ENCODE measurements around the gene CERT1.

DNA sequence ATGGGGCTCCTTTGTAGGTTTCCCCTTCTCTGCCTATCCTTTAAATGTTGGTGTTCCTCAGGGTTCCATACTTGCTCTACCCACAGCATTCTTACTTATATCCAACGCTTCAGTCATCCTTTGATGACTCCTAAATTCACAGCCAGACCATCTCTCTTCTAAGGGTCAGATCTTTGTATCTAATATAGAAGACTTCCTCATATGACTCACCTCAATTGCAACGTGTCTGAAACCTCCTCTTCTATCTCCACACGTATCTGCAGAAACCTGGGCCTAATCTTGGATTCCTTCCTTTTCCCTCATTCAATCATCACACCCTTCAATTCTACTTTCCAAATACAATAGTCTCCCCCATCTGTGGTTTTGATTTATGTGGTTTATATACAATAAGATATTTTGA, 106.1 kb downstream of the CERT1 start:
- TF ChIP-seq, protein P1, sequence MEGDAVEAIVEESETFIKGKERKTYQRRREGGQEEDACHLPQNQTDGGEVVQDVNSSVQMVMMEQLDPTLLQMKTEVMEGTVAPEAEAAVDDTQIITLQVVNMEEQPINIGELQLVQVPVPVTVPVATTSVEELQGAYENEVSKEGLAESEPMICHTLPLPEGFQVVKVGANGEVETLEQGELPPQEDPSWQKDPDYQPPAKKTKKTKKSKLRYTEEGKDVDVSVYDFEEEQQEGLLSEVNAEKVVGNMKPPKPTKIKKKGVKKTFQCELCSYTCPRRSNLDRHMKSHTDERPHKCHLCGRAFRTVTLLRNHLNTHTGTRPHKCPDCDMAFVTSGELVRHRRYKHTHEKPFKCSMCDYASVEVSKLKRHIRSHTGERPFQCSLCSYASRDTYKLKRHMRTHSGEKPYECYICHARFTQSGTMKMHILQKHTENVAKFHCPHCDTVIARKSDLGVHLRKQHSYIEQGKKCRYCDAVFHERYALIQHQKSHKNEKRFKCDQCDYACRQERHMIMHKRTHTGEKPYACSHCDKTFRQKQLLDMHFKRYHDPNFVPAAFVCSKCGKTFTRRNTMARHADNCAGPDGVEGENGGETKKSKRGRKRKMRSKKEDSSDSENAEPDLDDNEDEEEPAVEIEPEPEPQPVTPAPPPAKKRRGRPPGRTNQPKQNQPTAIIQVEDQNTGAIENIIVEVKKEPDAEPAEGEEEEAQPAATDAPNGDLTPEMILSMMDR (conservative IDR thresholded peaks at IDR 0.05 in 1 of 2, IDR thresholded peaks at IDR 0.05 in 1 of 2; ENCODE audit: extremely low read depth in 1 of 2, insufficient read depth in 1 of 2, low read depth in 1 of 2, low read length in 2 of 2): no peak
- no peak for TF ChIP-seq EZH2 (IDR thresholded peaks at IDR 0.05; ENCODE audit: borderline replicate concordance, low read length)
